Fibroblast of mammary gland (primary cell): ENCODE results near the gene POLR2L.

Experiments
- DNase-seq: peaks from one replicate; pipeline ENCODE4 v3.0.0-alpha.2; 2010; ENCODE audit warnings: low read depth
- H3K4me3 ChIP-seq: 2 replicates; pipeline ENCODE4 v1.5.1; 2011; ENCODE audit warnings: low read depth, mild to moderate bottlenecking, low read length, moderate library complexity; ENCODE audit not compliant: control insufficient read depth
- TF ChIP-seq, protein P1 (sequence below): conservative IDR thresholded peaks from 2 replicates; pipeline ENCODE4 v1.5.1; 2011; ENCODE audit warnings: low read depth, low read length, inconsistent platforms; ENCODE audit not compliant: control insufficient read depth, insufficient read depth

POLR2L gene

DNA sequence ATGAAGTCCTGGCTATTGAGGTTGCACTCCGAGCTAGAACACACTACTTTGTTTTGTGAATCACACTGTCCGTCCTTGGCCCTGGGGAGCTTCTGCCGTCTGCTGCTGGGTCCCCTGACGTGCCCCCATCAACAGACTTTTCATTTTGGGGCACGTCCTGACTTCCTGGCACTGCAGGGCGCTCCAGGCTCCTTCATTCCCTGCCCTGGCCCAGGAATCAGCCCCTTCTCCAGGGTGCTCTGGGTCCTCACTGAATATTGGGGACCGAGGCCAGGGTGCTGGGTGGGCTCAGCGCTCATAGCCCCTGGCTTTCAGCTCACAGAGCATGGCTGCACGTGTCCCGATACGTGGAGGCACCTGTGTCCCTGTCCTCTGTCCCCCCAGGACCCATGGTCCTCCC is 22.6 kb upstream of the POLR2L start:
- no peak for DNase-seq
- TF ChIP-seq, protein P1, sequence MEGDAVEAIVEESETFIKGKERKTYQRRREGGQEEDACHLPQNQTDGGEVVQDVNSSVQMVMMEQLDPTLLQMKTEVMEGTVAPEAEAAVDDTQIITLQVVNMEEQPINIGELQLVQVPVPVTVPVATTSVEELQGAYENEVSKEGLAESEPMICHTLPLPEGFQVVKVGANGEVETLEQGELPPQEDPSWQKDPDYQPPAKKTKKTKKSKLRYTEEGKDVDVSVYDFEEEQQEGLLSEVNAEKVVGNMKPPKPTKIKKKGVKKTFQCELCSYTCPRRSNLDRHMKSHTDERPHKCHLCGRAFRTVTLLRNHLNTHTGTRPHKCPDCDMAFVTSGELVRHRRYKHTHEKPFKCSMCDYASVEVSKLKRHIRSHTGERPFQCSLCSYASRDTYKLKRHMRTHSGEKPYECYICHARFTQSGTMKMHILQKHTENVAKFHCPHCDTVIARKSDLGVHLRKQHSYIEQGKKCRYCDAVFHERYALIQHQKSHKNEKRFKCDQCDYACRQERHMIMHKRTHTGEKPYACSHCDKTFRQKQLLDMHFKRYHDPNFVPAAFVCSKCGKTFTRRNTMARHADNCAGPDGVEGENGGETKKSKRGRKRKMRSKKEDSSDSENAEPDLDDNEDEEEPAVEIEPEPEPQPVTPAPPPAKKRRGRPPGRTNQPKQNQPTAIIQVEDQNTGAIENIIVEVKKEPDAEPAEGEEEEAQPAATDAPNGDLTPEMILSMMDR, result no peak
- H3K4me3 ChIP-seq, result no peak overlapping the region

DNA sequence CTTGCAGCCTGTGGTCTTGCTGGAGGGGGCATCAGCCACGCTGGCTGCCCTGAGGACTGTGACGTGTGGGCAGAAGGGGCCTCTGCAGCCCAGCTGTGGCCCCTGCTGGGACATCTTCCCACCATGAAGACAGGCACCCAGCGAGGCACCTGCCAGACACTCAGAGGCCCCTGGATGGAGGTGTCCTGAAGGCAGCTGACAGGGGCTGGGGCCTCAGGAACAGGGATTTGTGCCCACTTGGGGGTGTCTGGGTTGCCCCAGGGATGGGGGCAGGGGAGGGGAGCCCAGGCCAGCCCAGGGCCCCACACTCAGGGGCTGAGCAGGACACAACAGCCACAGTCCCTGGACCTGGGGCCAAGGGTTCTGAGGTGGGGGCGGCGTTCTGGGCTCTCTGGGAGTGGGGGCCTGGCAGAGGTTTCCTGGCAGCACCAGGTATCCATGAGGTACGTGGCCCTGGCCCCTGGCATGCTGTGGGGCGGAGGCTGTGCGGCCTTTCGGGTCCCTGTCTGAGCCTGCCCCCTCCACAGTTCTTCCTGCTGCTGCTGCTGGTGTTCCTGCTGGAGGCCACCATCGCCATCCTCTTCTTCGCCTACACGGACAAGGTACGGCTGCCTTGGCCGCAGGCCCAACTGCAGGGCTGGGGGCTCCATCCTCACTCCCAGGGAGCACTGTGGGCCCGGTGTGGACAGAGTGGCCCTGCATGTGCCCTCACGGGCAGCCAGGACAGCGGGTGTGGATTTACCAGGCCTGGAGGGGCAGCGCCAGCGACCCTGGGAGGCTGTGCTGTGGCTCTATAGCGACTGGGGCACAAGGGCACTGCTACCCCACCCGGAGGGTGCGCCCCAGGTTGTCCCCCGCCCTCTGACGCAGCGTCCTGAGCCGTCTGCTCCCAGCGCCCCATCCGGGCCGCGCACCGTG is 21.8 kb upstream of the POLR2L start:
- TF ChIP-seq, protein P1, result no peak
- DNase-seq, result no peak

DNA sequence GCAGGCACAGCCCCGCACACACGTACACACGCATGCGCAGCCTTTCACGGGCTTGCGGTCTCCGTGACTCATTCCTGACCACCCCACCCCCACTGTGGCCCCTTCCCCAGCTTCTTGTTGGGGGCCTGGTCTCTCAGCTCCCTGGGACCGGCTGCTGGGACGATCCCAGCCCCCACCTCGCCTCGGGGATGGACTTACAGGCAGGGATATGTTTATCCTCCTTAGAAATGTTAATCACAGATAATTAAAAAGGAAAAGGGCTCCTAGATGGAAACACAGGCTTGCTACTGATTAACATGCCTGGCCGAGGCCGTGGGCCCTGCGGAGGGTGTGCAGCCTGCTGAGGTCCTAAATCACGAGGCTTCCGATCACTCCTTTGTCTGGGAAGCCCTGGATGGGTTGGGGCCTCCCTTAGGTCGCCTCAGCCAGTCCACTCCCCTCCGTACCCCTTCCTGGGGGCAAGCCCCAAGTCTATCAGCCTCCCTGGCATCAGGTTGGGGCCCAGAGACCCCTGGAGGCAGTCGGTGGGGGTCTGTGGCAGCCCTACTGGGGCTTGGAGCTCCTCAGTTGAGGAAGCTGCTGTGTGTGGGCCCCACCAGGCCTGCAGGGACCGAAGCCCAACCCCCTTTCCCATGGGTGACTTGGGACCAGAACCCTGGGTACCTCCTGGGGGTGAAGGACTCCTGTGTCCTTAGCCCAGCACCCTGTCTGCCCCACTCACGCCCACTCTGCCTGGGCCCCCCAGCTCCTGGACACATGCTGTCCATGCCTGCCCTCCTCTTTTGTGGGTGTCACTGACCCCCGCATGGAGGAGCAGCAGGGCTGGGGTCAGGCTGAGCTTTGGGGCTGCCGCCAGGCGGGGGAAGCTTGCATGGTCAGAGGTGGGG is 20.9 kb upstream of the POLR2L start:
- DNase-seq, result no peak
- H3K4me3 ChIP-seq, result no peak overlapping the region
- TF ChIP-seq, protein P1, result no peak

More for the DNA sequence above, 21.8 kb upstream of the POLR2L start:
- H3K4me3 ChIP-seq, result no peak overlapping the region

DNA sequence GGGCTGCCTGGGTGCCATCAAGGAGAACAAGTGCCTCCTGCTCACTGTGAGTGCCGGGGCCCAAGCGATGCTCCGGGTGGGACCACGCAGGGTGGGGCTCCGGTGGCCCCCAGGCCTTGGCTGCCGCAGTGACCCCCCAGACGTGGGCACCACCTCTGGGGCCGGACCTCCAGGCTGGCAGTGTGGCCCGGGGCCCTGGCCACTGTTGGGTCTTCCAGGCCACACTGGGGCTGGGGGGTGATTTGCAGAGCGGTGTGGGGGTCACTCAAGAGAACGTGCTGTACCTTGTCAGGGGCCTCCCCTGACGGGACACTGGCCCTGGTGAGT is 20.3 kb upstream of the POLR2L start:
- no peak for DNase-seq
- H3K4me3 ChIP-seq, result no peak overlapping the region
- TF ChIP-seq, protein P1, result no peak

DNA sequence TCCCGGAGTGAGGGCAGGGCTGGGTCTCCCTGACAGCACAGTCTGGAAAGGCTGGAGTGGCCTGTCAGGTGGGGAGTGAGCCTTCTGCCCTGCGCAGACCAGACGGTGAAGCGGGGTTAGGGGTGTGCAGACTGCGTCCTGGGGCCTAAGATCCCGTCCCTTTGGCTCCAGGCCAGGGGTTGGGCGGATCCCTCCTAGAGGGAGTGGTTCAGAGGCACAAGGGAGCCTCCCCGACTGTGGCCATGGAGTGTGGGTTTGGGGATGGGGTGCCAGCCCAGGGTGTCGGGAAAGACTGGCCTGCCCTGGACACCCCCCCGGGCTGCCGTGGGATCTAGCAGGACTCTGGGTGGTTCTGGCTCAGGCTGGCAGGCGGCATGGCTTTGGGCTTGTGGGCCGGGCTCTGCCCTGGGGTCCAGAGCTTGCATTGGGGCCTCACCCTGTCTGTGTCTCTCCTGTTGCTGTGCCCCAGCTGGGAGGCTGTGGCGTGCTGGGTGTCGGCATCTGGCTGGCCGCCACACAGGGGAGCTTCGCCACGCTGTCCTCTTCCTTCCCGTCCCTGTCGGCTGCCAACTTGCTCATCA is 19.8 kb upstream of the POLR2L start:
- TF ChIP-seq, protein P1, result no peak
- no peak overlapping the region for H3K4me3 ChIP-seq
- no peak for DNase-seq

DNA sequence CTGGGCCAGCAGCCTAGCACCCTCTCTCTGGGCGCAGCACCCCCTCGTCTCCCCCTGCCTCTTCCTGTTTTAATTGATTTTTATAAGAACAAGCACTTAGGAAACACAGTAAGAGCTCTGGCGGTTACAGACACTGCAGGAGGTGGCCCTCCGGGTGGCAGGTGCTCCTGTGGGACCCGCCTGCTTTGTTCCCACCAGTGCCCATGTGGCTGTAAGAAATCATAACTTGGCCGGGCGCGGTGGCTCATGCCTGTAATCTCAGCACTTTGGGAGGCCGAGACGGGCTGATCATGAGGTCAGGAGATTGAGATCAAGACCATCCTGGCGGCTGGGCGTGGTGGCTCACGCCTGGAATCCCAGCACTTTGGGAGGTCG is 18.8 kb upstream of the POLR2L start:
- no peak for DNase-seq
- no peak overlapping the region for H3K4me3 ChIP-seq
- TF ChIP-seq, protein P1, result no peak
